IPS-15b (cell line): ENCODE measurements around the gene TUBE1.
"Not testable (repeated sequence)": the region's sequence is repeated elsewhere in the genome, so short reads cannot be mapped to it uniquely, and the experiment has no call there.

Experiments
- H3K27me3 ChIP-seq: one replicate; pipeline ENCODE4 v1.6.1; 2013; ENCODE audit warnings: low read length; ENCODE audit not compliant: control insufficient read depth, insufficient read depth
- H3K36me3 ChIP-seq: one replicate; pipeline ENCODE4 v1.6.1; 2013; ENCODE audit warnings: low read length; ENCODE audit not compliant: control insufficient read depth, insufficient read depth
- H3K4me1 ChIP-seq: one replicate; pipeline ENCODE4 v1.6.1; 2013; ENCODE audit warnings: mild to moderate bottlenecking, low read length; ENCODE audit not compliant: control insufficient read depth, insufficient read depth
- H3K4me3 ChIP-seq: one replicate; pipeline ENCODE4 v1.5.1; 2013; ENCODE audit warnings: low read depth, low read length
- H3K9ac ChIP-seq: one replicate; pipeline ENCODE4 v1.6.1; 2013; ENCODE audit warnings: low read depth, mild to moderate bottlenecking, low read length
- H3K9me3 ChIP-seq: one replicate; pipeline ENCODE4 v1.6.1; 2013; ENCODE audit warnings: mild to moderate bottlenecking, low read length; ENCODE audit not compliant: control insufficient read depth, insufficient read depth

Gene TUBE1

DNA sequence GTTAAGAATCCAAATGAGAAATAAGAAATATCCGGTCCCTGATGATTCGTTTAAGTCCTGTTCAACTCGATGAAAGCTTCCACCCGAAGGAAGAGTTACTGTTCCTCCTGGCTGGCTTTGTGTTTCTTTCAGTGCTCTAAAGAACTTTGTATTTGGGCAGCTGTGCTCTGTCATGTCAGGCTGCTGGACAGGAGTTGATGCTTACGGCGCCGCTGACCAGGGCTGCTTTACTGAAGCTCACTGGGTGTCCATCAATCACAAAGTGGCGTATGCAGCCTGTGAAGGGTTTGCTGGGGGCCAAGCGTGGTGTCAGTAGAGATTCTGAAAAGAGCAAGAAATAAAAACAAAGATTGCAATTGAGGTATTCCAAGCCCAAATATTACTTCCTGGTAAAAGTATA lies 22.0 kb upstream of the TUBE1 start:
- H3K27me3 ChIP-seq = no peaks in the 10 kb centered on the region
- no peak overlapping the region for H3K9ac ChIP-seq
- no peaks in the 10 kb centered on the region for H3K9me3 ChIP-seq
- no peaks in the 10 kb centered on the region for H3K36me3 ChIP-seq
- H3K4me1 ChIP-seq = no peaks in the 10 kb centered on the region
- H3K4me3 ChIP-seq = no peak overlapping the region

DNA sequence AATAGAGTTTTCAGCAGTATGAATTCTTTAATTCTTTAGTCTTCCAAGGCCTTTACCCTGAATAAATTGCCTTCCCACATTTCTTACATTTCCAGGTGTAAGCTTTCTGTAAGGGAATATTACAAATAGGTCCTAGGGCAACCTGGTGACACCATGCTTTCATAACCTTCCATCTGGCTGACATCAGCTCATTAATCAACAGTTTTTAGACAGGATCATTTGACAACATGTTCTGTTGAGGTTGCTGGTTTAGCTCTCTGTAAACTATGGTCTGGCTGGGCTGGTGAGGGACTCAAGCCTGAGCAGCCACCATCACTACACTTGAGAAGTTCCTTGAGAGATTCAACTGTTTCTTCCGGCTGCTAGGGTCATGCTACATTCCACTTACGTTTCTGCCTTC lies 19.3 kb upstream of the TUBE1 start:
- no peaks in the 10 kb centered on the region for H3K27me3 ChIP-seq
- no peaks in the 10 kb centered on the region for H3K36me3 ChIP-seq
- H3K9me3 ChIP-seq = no peaks in the 10 kb centered on the region
- H3K9ac ChIP-seq = no peak overlapping the region
- no peak overlapping the region for H3K4me3 ChIP-seq
- H3K4me1 ChIP-seq = no peaks in the 10 kb centered on the region

DNA sequence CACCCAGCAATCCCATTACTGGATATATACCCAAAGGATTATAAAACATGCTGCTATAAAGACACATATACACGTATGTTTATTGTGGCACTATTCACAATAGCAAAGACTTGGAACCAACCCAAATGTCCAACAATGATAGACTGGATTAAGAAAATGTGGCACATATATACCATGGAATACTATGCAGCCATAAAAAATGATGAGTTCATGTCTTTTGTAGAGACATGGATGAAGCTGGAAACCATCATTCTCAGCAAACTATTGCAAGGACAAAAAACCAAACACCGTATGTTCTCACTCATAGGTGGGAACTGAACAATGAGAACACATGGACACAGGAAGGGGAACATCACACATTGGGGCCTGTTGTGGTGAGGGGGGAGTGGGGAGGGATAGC lies 18.7 kb upstream of the TUBE1 start:
- H3K4me1 ChIP-seq, H3K9me3 ChIP-seq, H3K27me3 ChIP-seq: not testable (repeated sequence)

DNA sequence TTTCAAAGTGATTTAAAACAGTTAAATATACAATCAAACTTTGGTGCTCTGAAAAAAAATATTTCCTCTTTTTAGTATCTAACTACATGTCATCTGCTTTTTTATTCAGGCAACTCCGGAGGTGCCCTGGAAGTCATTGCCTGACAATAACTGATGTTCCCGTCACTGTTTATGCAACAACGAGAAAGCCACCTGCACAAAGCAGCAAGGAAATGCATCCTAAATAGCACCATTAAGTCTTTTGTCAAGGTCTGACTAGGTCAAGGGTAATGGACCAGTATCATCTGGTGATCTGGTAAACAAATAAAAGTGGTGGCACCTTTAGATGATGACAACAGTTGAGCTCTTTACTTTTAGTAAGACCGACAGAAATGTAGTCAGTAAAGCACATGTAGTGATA lies 13.3 kb upstream of the TUBE1 start:
- H3K9ac ChIP-seq = no peak overlapping the region
- no peak overlapping the region for H3K4me3 ChIP-seq
- H3K9me3 ChIP-seq = no peaks in the 10 kb centered on the region
- H3K36me3 ChIP-seq = no peaks in the 10 kb centered on the region
- H3K27me3 ChIP-seq = no peaks in the 10 kb centered on the region
- H3K4me1 ChIP-seq = peaks cover 18% of the 10 kb centered on the region

More for the DNA sequence above, 18.7 kb upstream of the TUBE1 start:
- H3K9ac ChIP-seq, H3K4me3 ChIP-seq, H3K36me3 ChIP-seq: not testable (repeated sequence)

DNA sequence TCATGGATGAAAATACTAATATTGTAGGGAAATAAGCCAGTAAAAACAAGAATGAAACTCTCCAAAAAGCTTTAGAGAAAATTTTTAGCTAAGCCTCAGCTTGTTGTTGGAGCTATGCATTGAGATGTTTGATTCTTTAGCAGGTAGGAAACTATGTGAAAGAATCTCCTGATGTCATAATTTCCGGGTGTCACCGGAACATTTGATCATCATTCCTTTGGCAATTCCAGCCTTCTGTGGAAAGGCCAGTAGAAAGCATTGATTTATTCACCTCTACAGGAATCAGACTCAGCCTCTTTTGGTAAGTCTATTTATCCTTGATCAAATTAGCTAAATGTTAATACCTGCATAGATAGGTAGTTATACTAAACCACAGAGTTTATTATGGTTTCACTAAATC lies 9.6 kb upstream of the TUBE1 start:
- Histone ChIP-seq H3K9me3 (no peaks in the 10 kb centered on the region), H3K4me1 (peaks cover 18% of the 10 kb centered on the region), H3K27me3 (no peaks in the 10 kb centered on the region), H3K4me3 (no peak overlapping the region), H3K36me3 (no peaks in the 10 kb centered on the region), H3K9ac (no peak overlapping the region)

DNA sequence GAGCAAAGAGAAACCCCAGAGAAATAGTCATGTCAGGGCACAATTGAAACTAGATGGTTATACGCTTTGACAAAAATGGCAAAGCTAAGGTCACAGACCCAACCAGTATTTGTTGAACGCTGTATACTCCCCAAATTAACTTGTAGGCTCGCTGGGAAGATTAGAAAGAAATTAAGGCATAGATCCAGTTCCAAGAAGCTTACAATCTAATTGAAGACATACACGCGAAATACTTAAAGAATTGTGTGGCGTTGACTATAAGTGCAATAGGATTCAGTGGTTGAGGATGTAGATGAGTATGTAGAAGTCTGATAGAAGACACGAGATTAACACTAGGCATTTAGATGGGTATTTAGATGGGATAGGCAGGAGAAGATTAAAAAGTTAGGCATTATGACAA lies 634 bp upstream of the TUBE1 start:
- H3K36me3 ChIP-seq = no peaks in the 10 kb centered on the region
- H3K9me3 ChIP-seq = no peaks in the 10 kb centered on the region
- H3K4me3 ChIP-seq = peak overlapping the region; percentile 80
- H3K27me3 ChIP-seq = peaks cover 6% of the 10 kb centered on the region
- no peaks in the 10 kb centered on the region for H3K4me1 ChIP-seq
- H3K9ac ChIP-seq = no peak overlapping the region

DNA sequence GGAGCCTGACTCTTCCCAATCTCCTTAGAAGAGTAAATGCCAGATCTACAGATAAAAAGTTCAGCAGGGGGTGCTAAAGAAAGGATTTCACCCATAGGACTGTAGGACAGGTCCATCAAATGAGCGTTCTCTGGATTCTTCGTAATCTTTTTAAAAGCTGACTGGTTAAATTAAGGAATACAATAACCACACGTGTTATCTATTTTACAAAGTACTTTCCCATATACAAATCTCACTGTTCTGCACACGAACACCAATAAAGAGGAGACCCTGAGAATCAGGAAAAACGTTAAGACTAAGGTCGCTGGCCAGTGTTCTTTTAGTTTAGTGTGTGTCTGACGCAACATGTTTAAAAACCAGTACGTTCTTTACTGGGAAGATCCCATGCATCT lies 542 bp downstream of the TUBE1 start:
- no peak overlapping the region for H3K9ac ChIP-seq
- H3K4me3 ChIP-seq = peak overlapping the region; percentile 80
- no peaks in the 10 kb centered on the region for H3K36me3 ChIP-seq
- peaks cover 6% of the 10 kb centered on the region for H3K27me3 ChIP-seq
- H3K9me3 ChIP-seq = no peaks in the 10 kb centered on the region
- no peaks in the 10 kb centered on the region for H3K4me1 ChIP-seq

DNA sequence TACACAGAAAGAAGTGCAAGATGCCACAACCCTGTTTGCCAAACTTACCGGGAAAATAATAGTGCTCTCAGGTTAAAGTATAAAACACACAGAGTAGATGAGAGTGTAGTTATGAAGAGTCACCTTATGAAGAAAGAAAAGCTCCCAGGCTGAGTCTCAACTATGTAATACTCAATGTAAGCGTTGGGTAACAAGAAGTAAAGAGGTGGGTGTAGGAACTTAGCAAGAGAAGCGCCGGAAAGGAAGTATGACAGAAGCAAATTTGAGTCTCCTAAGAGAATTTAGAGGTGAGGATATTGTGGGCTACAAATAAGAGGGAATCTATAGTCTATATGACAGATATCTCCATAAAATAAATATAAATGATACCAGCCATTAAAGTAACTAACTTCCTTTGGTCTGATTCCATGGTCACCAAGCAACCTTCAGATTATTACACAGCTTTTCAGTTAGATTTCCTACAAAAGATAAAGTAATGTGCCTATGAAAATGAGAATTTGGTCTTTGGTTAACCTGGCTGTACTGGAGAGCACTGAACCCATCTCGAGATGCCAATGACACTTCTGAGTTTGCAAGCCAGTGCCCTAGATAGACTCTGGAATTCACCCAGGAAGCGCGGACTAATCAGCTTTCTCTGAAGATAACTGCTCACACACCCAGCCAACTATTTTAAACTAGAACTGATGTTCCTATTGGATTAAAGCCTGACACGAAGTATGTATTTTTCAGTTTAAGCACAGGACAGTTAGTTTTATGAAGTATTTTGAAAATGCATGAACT lies 1.8 kb downstream of the TUBE1 start:
- Histone ChIP-seq H3K4me3 (no peak overlapping the region), H3K36me3 (no peaks in the 10 kb centered on the region), H3K27me3 (peaks cover 6% of the 10 kb centered on the region), H3K9ac (no peak overlapping the region), H3K4me1 (no peaks in the 10 kb centered on the region), H3K9me3 (no peaks in the 10 kb centered on the region)

DNA sequence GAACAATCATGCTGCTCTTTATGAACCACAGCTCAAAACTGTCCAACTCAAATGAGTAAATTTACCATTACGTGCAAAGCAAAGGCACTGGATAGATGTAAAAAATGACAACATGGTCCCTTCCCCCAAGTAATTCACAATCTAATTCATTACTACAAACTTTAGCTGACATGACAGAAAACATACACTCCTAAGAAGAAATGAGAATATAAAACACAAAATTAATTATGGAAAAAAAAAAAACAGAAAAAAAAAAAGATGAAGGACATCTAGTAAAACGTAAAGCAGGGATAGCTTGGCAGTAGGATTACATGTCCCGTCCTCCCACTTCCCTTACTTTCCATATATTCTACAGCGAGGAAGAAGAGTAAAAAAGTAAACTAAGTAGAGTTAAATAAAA lies 5.7 kb downstream of the TUBE1 start:
- no peak overlapping the region for H3K4me3 ChIP-seq
- no peaks in the 10 kb centered on the region for H3K27me3 ChIP-seq
- no peaks in the 10 kb centered on the region for H3K36me3 ChIP-seq
- no peaks in the 10 kb centered on the region for H3K4me1 ChIP-seq
- H3K9me3 ChIP-seq = no peaks in the 10 kb centered on the region
- no peak overlapping the region for H3K9ac ChIP-seq

DNA sequence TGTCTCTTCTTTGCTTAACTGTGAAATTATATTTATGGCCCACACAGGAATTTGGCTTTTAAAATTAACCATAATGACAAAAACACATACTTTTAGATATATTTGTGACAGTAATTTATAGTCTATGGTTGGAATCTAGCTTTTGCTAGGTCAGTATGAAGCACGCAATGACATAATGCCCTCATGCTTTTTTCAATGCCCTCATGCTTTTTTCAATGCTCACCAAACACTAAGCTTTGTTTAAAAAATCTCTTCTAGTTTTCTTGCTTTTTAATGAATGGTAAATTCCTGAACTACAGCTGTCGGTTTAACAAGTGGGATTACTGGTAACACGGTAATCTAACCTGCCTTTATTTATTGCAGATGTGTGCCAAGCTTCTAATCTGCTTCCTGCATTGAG lies 20.7 kb downstream of the TUBE1 start:
- Histone ChIP-seq H3K36me3 (no peaks in the 10 kb centered on the region), H3K9ac (no peak overlapping the region), H3K4me3 (no peak overlapping the region), H3K27me3 (no peaks in the 10 kb centered on the region), H3K4me1 (no peaks in the 10 kb centered on the region), H3K9me3 (no peaks in the 10 kb centered on the region)

DNA sequence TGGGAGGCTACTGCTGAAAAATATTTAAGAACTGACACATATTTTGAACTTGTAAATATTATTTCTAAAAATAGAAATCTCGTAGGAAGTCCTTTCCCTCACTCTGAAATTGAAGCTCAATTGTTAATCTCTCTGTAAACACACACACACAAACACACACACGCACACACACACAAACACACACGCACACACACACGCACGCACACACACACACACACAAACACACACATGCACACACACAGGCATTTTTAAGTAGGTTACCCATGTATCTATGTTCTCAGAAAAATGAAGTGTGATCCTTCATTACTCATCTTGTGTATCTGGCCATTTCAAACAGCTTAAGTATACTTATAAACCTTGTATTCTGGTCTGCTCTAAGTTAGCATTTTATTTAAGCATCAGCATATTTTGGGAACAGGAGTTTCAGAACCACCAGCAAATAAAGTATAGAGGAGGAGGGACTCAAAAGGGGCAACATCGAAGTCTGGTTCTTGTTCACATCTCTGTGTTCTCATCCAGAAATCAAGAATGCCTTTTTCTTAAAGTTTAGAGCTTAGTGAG lies 21.8 kb downstream of the TUBE1 start:
- H3K9me3 ChIP-seq = no peaks in the 10 kb centered on the region
- no peaks in the 10 kb centered on the region for H3K4me1 ChIP-seq
- H3K27me3 ChIP-seq = no peaks in the 10 kb centered on the region
- no peak overlapping the region for H3K4me3 ChIP-seq
- H3K9ac ChIP-seq = no peak overlapping the region
- H3K36me3 ChIP-seq = no peaks in the 10 kb centered on the region

DNA sequence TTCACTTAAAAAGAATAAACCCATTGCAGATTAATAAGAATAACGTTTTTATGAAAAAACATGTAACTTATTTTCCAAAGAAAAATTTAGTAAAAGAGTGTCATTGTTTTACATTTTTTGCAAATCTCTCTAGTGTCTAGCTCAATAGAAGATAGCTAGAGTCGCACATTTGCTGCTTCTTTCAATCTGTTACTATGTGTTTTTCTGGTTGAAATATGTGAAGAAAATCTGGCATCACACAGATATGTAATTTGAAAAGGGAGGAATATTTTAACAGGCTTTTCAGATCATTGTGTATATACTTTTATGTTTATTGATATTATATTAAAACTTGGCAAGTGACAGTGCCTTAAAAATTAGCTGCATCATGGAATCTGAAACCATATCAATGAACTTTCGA lies 24.3 kb downstream of the TUBE1 start:
- no peaks in the 10 kb centered on the region for H3K36me3 ChIP-seq
- no peaks in the 10 kb centered on the region for H3K27me3 ChIP-seq
- no peaks in the 10 kb centered on the region for H3K9me3 ChIP-seq
- H3K9ac ChIP-seq = no peak overlapping the region
- H3K4me3 ChIP-seq = no peak overlapping the region
- H3K4me1 ChIP-seq = no peaks in the 10 kb centered on the region
